Muscle layer of colon (tissue), 2 donors: ENCODE results near the gene CSDE1.
A peak's percentile ranks its signal among the peaks of the same experiment; 100 is the strongest.
"Not testable (repeated sequence)": the region's sequence is repeated elsewhere in the genome, so short reads cannot be mapped to it uniquely, and the experiment has no call there.

Experiments used
- H3K27ac ChIP-seq: one replicate; pipeline ENCODE4 v1.7.0; 2013; ENCODE audit warnings: low read depth, mild to moderate bottlenecking, low read length, moderate library complexity
- H3K27me3 ChIP-seq, 2 donors: one replicate each; pipeline ENCODE4 v1.7.0; 2013; ENCODE audit warnings: low read length in 2 of 2, mild to moderate bottlenecking in 2 of 2; ENCODE audit not compliant: insufficient read depth in 2 of 2, control insufficient read depth in 1 of 2
- H3K36me3 ChIP-seq: one replicate; pipeline ENCODE4 v1.7.0; 2013; ENCODE audit warnings: mild to moderate bottlenecking, low read length; ENCODE audit not compliant: insufficient read depth
- H3K4me1 ChIP-seq: one replicate; pipeline ENCODE4 v1.7.0; 2013; ENCODE audit warnings: mild to moderate bottlenecking, low read length; ENCODE audit not compliant: insufficient read depth
- H3K4me3 ChIP-seq, 2 donors: one replicate each; pipeline ENCODE4 v1.7.0; 2013; ENCODE audit warnings: low read length in 2 of 2, low read depth in 1 of 2, mild to moderate bottlenecking in 1 of 2, moderate library complexity in 1 of 2
- H3K9ac ChIP-seq: one replicate; pipeline ENCODE4 v1.7.0; 2013; ENCODE audit warnings: low read length
- H3K9me3 ChIP-seq: one replicate; pipeline ENCODE4 v1.7.0; 2013; ENCODE audit warnings: mild to moderate bottlenecking, low read length
- donor health status: abdominal sarcoma.
- donor health status: Adenocarcinoma of cecum.

CSDE1 gene

DNA sequence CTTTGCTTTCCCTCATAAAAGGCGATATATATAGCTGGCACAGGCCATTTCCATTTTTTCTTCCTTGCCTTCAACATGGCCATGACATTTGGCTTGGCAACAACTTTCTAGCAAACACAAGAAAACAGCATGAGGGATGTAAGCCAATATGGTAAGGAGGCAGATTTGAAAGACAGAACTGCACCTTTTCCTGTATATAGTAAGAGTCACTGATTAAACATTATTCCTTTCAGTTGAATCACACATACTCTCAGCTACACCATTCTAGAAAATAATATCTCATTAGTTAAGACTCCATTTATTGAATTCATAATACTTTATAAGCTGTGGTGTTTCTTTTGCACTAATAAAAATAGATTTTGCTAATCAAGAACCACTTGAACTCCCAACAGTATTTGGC is 13.2 kb upstream of the CSDE1 start:
- no peaks in the 10 kb centered on the region for H3K4me1 ChIP-seq
- H3K4me3 ChIP-seq, result no peak overlapping the region
- no peaks in the 10 kb centered on the region for H3K9me3 ChIP-seq
- H3K27me3 ChIP-seq, result no peaks in the 10 kb centered on the region
- no peak overlapping the region for H3K27ac ChIP-seq
- no peak overlapping the region for H3K9ac ChIP-seq
- H3K36me3 ChIP-seq, result peaks cover 24% of the 10 kb centered on the region

DNA sequence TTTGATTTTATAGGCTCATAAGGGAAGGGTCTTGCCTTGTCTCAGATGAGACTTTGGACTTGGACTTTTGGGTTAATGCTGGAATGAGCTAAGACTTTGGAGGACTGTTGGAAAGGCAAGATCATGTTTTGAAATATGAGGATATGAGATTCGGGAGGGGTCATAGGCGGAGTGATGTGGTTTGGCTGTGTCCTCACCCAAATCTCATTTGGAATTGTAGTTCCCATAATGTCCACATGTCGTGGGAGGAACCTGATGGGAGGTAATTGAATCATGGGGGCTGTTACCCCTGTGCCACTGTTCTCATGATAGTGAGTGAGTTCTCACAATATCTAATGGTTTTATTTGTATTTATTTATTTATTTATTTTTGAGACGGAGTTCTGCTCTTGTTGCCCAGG is 6.9 kb upstream of the CSDE1 start:
- H3K27ac ChIP-seq, result no peak overlapping the region
- H3K27me3 ChIP-seq, result no peaks in the 10 kb centered on the region
- H3K4me1 ChIP-seq, result no peaks in the 10 kb centered on the region
- no peak overlapping the region for H3K4me3 ChIP-seq
- H3K9me3 ChIP-seq, result no peaks in the 10 kb centered on the region
- H3K36me3 ChIP-seq, result peaks cover 4% of the 10 kb centered on the region
- no peak overlapping the region for H3K9ac ChIP-seq

DNA sequence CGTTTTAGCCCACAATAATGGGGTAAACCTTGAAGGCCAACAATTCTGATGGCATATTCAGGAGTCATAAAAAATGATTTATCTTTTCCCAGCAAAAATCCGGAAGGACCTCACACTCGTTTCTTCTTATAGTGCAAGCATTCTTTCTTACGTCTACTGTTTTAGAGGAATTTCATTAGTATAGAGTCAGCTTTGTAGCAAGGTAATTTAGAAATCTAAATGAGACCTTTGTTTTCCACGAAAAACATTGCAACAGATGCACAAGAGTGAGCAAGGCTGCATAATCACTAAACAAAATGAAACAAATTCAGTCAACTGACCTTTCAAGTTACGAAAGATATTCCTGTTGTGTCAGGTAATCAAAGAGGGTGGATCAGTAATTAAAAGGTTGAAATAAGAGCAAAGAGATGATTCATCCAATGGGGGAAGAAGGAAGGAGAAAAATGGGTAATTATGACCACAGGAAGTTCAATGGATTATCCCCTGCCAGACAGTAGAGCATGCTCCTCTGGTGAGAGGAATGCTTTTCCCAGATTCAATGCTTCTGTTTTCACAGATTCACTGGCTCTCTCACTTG is 560 bp upstream of the CSDE1 start:
- Histone ChIP-seq H3K27ac (peak overlapping the region; percentile 99), H3K9ac (peak overlapping the region; percentile 100), H3K36me3 (no peaks in the 10 kb centered on the region), H3K27me3 (no peaks in the 10 kb centered on the region), H3K4me3 (peak overlapping the region; percentile 47 to 100), H3K9me3 (no peaks in the 10 kb centered on the region), H3K4me1 (peaks cover 33% of the 10 kb centered on the region)

DNA sequence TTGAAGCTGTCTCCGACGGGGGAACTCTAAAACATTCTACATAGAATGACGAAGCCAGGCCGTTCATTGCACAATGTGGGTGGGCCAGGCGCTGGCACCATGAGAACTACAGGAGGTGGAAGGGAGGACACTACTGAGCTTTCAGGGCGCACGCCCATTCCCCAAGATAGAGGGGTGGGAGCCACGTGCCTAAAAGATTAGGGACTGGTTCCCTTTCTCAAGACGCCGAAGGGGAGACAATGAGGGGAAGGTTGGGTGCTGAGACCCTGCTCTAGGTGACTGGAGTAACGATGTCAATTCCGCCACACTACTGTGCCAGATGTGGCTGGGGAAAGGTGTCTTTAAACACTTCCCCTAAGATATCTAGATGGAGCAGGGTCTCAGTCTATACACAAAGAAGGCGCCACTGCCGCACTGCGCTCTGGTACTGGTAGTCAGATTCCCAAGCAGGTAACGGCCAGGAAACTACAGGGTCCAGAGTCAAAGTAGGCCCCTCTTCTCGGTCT is 782 bp downstream of the CSDE1 start:
- Histone ChIP-seq H3K4me3 (peak overlapping the region; percentile 98 to 100), H3K4me1 (peaks cover 46% of the 10 kb centered on the region), H3K9me3 (no peaks in the 10 kb centered on the region), H3K36me3 (no peaks in the 10 kb centered on the region), H3K27ac (peak overlapping the region; percentile 99), H3K9ac (peak overlapping the region; percentile 100), H3K27me3 (no peaks in the 10 kb centered on the region)

DNA sequence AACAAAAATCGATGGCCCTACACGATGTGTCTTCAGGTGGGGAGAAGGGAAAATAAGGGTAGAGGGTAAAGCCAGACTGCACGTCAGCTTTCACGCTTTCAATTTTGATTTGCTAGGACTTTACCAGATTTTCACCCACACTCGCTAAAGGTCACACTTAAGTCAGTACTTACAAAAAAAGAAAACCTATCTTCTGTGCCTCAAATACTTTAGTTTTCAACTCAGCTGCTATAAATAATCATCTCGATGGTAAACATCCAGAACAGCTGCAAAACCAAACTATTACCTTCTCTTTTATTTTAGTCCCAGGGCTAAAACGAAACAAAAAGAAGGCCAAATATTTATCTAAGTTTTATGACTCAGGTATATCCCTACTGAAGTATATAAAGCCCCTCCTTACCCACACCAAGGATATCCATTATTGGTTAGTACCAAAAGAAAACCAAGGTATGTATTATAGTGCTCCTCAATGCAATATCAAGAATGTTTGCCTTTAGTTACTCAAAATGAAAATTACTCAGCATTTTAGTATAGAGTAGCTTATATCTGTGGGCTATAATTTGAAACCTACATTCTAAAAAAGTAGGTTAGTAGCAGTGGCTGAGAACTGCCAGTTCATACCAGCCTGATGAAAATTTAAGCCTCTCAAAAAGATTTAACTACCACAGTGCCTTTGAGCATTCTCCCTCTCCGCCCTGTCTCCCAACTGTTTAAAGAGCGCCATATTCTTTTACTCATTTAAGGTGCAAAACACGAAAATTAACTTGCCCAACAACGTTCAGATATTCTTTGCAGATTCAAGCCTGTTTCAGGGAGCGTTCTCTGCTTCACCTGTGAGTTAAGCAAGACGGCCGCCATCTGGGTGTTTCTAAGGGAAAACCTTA is 1.5 kb downstream of the CSDE1 start:
- Histone ChIP-seq H3K4me1 (peaks cover 53% of the 10 kb centered on the region), H3K9me3 (no peaks in the 10 kb centered on the region), H3K36me3 (no peaks in the 10 kb centered on the region), H3K27ac (peak overlapping the region; percentile 99), H3K9ac (peak overlapping the region; percentile 100), H3K4me3 (peak overlapping the region; percentile 98 to 100), H3K27me3 (no peaks in the 10 kb centered on the region)

DNA sequence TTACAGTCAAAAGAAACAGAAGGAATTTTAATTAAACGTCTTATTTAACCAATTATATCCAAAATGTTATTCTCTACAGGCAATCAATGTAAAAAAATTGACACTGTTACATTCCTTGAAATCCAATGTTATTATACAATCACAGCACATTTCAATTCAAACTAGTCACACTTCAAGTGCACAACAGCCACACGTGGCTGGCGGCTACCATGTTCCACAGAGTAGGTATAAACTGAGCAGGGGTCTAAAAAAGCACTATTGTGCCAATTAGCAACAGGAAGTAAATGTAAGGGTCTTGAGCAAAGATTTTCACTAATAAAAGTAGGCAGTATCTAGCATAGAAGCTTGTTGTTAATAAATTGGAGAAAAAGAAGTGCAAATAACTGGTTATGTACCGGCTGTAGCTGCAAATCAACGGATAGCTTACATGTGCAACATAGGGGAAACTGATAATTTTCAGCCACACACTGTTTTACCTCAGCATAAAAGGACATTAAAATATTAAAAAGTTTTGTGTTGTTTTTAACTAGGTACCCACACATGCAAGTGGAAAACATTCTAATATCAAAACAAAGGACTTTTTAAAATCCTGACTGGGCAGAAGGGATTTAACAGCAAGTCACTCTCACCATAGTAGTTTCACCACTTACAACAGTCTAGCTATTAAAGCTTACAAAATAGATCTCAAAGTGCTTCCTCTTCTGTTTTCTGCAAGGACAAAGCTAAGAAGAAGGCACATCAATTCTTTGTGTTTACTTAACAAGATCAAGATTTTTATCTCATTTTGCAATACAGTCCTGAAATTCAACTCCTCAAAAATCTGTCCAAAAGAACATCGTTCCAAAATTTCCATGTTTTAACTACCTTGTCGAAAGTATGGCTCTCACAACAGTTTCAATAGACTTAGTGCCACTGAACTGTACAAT is 2.5 kb downstream of the CSDE1 start:
- H3K36me3 ChIP-seq, result no peaks in the 10 kb centered on the region
- no peaks in the 10 kb centered on the region for H3K9me3 ChIP-seq
- H3K4me3 ChIP-seq, result peak overlapping the region in 1 of 2 donors; percentile 100
- no peak overlapping the region for H3K27ac ChIP-seq
- H3K9ac ChIP-seq, result peak overlapping the region; percentile 100
- H3K4me1 ChIP-seq, result peaks cover 63% of the 10 kb centered on the region
- H3K27me3 ChIP-seq, result no peaks in the 10 kb centered on the region

DNA sequence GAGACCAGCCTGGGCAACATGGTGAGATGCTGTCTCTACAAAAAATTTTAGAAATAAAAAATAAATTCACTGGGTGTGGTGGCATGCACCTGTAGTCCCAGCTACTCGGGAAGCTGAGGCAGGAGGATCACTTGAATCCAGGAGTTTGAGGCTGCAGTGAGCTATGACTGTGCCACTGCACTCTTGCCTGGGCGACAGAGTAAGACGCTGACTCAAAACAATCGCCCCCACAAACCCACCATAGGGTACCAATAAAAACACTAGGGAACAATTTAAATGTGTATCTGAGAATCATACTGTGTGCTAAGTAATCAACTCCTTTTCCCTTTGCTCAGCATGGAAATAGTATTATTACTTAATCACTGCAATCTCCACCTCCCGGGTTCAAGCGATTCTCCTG is 4.1 kb downstream of the CSDE1 start:
- H3K27ac ChIP-seq, H3K4me3 ChIP-seq, H3K9ac ChIP-seq, H3K9me3 ChIP-seq, H3K36me3 ChIP-seq, H3K27me3 ChIP-seq: not testable (repeated sequence)
- peaks cover 70% of the 10 kb centered on the region for H3K4me1 ChIP-seq

DNA sequence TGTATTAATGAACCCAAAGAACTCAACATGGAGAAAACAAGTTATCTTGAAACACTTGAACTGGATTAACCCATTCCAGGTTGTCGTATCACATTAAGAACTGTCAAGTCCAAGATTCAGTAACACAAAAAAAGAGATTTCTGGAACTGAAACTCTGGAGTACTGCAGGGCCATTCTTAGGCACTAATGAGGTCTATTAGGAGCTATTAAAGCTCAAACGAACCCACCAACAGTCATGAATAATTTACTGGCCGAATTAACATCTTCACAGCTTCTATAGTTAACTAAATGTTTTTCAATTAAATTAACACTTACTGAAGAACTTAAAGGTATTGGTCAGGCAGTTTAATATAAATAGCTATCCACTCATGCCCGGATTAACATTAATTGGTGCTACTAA is 4.6 kb downstream of the CSDE1 start:
- peaks cover 8% of the 10 kb centered on the region for H3K36me3 ChIP-seq
- no peak overlapping the region for H3K4me3 ChIP-seq
- no peak overlapping the region for H3K9ac ChIP-seq
- no peak overlapping the region for H3K27ac ChIP-seq
- H3K27me3 ChIP-seq, result no peaks in the 10 kb centered on the region
- peaks cover 70% of the 10 kb centered on the region for H3K4me1 ChIP-seq
- H3K9me3 ChIP-seq, result no peaks in the 10 kb centered on the region

DNA sequence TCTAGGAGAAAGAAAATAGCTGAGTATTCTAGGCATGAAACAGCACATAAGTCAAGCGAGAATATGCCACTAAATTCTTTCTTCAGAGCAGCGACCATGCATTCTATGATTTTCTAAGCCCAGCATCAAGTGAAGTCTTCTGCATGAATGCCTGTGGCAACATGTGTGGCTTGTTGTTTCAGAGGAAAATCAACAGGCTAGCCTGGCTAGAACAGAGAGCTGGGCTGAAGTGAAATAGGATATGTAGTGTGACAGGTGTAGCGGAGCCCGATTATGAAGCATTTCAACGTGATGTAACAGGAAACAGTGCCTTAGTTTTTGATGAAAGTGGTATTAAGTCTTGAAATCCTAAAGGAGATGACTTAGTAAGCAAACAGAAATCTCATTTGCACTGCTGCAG is 7.0 kb downstream of the CSDE1 start:
- Histone ChIP-seq H3K4me3 (no peak overlapping the region), H3K9ac (no peak overlapping the region), H3K27ac (no peak overlapping the region), H3K4me1 (peaks cover 59% of the 10 kb centered on the region), H3K9me3 (no peaks in the 10 kb centered on the region), H3K27me3 (no peaks in the 10 kb centered on the region), H3K36me3 (peaks cover 23% of the 10 kb centered on the region)

DNA sequence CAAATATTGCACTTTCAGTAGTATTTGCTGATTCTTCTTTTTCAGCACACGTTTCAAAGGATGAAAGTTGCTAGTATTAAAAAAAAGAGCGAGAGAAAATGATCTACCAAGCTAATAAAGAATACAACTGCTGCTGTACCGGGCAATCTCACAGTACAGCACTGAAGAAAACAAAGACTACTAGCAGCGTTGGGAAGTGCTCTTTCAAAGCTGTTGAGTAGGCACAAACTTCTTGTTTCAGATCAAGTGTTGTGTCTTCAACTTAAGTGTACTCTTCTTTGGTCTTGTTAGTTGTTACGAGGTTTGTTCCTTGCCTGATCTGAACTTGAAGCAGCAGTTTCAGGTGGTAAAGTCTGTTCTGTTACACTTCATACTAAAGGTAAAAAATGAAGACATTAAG is 7.9 kb downstream of the CSDE1 start:
- H3K4me3 ChIP-seq, result no peak overlapping the region
- peaks cover 49% of the 10 kb centered on the region for H3K4me1 ChIP-seq
- H3K9ac ChIP-seq, result no peak overlapping the region
- no peaks in the 10 kb centered on the region for H3K9me3 ChIP-seq
- H3K27ac ChIP-seq, result no peak overlapping the region
- H3K27me3 ChIP-seq, result no peaks in the 10 kb centered on the region
- peaks cover 23% of the 10 kb centered on the region for H3K36me3 ChIP-seq

DNA sequence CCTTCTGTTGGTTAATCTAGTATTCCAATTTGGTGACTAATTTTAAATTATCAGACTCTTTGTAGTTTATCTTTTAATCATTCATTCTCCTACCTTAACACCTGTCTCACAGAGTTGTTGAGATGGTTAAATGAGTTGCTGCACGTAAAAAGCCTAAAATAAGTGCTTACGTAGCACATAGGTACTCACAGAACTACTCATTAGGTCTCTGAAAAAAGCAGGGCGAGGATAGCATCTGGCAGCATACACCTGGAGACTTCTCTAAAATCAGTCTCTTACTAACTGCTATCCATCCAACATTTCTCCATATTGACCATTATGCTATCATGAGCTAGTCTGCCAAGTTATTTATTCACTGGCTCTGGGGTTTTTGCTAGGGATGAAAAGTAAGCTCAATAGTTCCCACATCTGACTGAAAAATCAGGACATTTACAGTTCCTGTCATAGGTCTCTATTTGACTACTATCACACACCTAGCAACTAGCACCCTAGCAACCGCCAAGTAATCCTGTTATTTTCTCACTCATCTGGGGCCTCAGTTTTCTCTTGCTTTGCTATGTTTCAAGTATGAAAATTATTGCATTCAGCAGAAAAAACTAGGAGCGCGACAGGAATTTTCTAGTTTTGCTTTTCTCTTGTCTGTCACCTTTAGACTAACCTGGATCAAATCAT is 11.2 kb downstream of the CSDE1 start:
- H3K27ac ChIP-seq, result no peak overlapping the region
- no peaks in the 10 kb centered on the region for H3K27me3 ChIP-seq
- H3K9me3 ChIP-seq, result no peaks in the 10 kb centered on the region
- peaks cover 28% of the 10 kb centered on the region for H3K36me3 ChIP-seq
- no peak overlapping the region for H3K9ac ChIP-seq
- H3K4me3 ChIP-seq, result no peak overlapping the region
- peaks cover 20% of the 10 kb centered on the region for H3K4me1 ChIP-seq
